GM19351 (cell line): ENCODE measurements around the gene NFATC2.

Source experiments
- ATAC-seq: cut with Tn5 transposase; IDR thresholded peaks from one replicate; pipeline ENCODE4 v1.9.1; 2021; ENCODE audit warnings: mild to moderate bottlenecking, moderate library complexity; ENCODE audit not compliant: unreplicated experiment

Gene NFATC2

GRCh38 chr20:51437182-51437924 lies 105.2 kb downstream of the NFATC2 start:
- ATAC-seq: no peak

GRCh38 chr20:51434580-51435247 lies 107.8 kb downstream of the NFATC2 start:
- ATAC-seq: no peak

GRCh38 chr20:51434026-51434425 lies 108.5 kb downstream of the NFATC2 start:
- no peak for ATAC-seq

GRCh38 chr20:51432875-51433274 lies 109.6 kb downstream of the NFATC2 start:
- ATAC-seq: no peak

GRCh38 chr20:51432251-51432784 lies 110.2 kb downstream of the NFATC2 start:
- ATAC-seq: no peak

GRCh38 chr20:51431321-51431720 lies 111.2 kb downstream of the NFATC2 start:
- no peak for ATAC-seq

GRCh38 chr20:51430198-51430950 lies 112.1 kb downstream of the NFATC2 start:
- ATAC-seq: no peak

- no peak for ATAC-seq
Measured at GRCh38 chr20:51429696-51430095, 112.8 kb downstream of the NFATC2 start.

- no peak for ATAC-seq
Measured at GRCh38 chr20:51429144-51429482, 113.4 kb downstream of the NFATC2 start.

- no peak for ATAC-seq
Measured at GRCh38 chr20:51428401-51429143, 113.9 kb downstream of the NFATC2 start.

- ATAC-seq: no peak
Measured at GRCh38 chr20:51427651-51428291, 114.7 kb downstream of the NFATC2 start.

GRCh38 chr20:51426718-51427650 lies 115.5 kb downstream of the NFATC2 start:
- no peak for ATAC-seq

GRCh38 chr20:51425347-51426106 lies 117.0 kb downstream of the NFATC2 start:
- no peak for ATAC-seq

- ATAC-seq: no peak
Measured at GRCh38 chr20:51424270-51425117, 118.0 kb downstream of the NFATC2 start.

GRCh38 chr20:51423810-51424209 lies 118.7 kb downstream of the NFATC2 start:
- ATAC-seq: no peak

GRCh38 chr20:51423290-51423667 lies 119.2 kb downstream of the NFATC2 start:
- ATAC-seq: peak; percentile 78

GRCh38 chr20:51422514-51423289 lies 119.8 kb downstream of the NFATC2 start:
- no peak for ATAC-seq
